Transverse colon (tissue), 4 donors: ENCODE data around the gene TPH1.

Source experiments
- EP300 ChIP-seq: sonication (generic); formaldehyde crosslinking; IDR thresholded peaks from one replicate; pipeline ENCODE4 v1.6.1; 2017; ENCODE audit warnings: antibody characterized with exemption, low read depth
- POLR2A ChIP-seq: fragments of 450-650 bp; IDR thresholded peaks from one replicate; pipeline ENCODE4 v1.6.1; 2016; ENCODE audit warnings: antibody characterized with exemption, mild to moderate bottlenecking, moderate library complexity
- POLR2AphosphoS5 ChIP-seq, 3 donors: sonication (generic); formaldehyde crosslinking; IDR thresholded peaks; one replicate each; pipeline ENCODE4 v1.6.1; 2016; ENCODE audit warnings: antibody characterized with exemption in 3 of 3
- TF ChIP-seq, protein P1 (sequence below), 5 experiments: fragments of 200-600 bp in 3 of 5; fragments of 450-650 bp in 2 of 5; sonication (generic) in 3 of 5; IDR thresholded peaks; 1 replicate in 2 of 5; 2 replicates in 3 of 5; pipeline ENCODE4 v1.5.1; 2016 to 2017; ENCODE audit warnings: antibody characterized with exemption in 5 of 5, inconsistent platforms in 3 of 5, mild to moderate bottlenecking in 2 of 5, moderate library complexity in 1 of 5

DNA sequence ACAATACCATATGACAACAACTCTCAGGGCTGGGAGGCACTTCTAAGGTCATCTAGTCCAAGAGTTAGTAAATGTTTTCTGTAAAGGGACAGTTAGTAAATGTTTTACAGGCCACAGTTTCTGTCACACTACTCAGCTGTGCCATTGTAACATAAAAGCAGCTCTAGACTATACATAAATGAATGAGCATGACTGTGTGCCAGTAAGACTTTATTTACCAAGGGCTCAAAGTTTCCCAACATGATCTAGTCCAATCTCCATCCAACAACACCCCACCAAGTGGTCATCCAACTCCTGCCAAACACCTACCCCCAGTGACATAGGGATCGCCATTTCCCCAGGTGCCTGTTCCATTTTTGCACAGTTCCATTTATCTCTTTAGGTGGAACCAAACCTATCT is 45.3 kb downstream of the TPH1 start:
- TF ChIP-seq, protein P1, sequence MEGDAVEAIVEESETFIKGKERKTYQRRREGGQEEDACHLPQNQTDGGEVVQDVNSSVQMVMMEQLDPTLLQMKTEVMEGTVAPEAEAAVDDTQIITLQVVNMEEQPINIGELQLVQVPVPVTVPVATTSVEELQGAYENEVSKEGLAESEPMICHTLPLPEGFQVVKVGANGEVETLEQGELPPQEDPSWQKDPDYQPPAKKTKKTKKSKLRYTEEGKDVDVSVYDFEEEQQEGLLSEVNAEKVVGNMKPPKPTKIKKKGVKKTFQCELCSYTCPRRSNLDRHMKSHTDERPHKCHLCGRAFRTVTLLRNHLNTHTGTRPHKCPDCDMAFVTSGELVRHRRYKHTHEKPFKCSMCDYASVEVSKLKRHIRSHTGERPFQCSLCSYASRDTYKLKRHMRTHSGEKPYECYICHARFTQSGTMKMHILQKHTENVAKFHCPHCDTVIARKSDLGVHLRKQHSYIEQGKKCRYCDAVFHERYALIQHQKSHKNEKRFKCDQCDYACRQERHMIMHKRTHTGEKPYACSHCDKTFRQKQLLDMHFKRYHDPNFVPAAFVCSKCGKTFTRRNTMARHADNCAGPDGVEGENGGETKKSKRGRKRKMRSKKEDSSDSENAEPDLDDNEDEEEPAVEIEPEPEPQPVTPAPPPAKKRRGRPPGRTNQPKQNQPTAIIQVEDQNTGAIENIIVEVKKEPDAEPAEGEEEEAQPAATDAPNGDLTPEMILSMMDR (IDR thresholded peaks at IDR 0.05) = no peak
- no peak for TF ChIP-seq POLR2A
- no peak for TF ChIP-seq EP300
- TF ChIP-seq POLR2AphosphoS5 (IDR thresholded peaks at IDR 0.05) = no peak
